KOPT-K1 (cell line): ENCODE results near the gene PUS10.
"Not testable (repeated sequence)": the region's sequence is repeated elsewhere in the genome, so short reads cannot be mapped to it uniquely, and the experiment has no call there.

Experiments
- H3K27ac ChIP-seq: fragments of 200-600 bp; sonication (generic); 2 replicates; pipeline ENCODE4 v1.5.1; 2016; ENCODE audit warnings: antibody characterized with exemption, mild to moderate bottlenecking, low read depth, low read length; ENCODE audit not compliant: poor library complexity, severe bottlenecking
- H3K36me3 ChIP-seq: fragments of 200-600 bp; sonication (generic); 2 replicates; pipeline ENCODE4 v1.5.1; 2017; ENCODE audit warnings: antibody characterized with exemption, mild to moderate bottlenecking, low read length, moderate library complexity; ENCODE audit not compliant: insufficient read depth
- H3K9me3 ChIP-seq: fragments of 200-600 bp; sonication (generic); 2 replicates; pipeline ENCODE4 v1.5.1; 2017; ENCODE audit warnings: antibody characterized with exemption, low read length, mild to moderate bottlenecking; ENCODE audit not compliant: insufficient read depth, poor library complexity, severe bottlenecking

PUS10 gene

DNA sequence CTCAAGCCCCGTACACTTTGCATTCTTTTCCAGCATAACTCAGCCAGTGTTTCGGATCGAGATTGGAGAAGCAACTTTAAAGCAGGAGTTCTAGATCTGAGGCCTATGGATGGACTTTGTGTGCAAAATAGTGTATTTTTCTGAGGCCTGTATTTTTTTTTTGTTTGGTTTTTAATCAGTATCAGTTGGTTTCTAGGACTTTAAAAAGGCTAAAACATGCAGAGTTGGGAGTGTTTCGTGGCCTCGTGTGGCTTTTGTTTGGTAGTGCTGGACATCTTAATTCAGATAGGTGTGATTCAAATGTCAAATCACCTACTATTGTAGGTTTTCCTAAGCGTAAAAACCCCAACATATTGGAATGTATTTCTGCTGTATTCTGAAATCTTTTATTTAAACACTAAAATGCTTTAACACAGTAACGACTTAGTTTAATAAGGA, 282 bp upstream of the PUS10 start:
- Histone ChIP-seq H3K9me3 (peaks cover 16% of the 10 kb centered on the region), H3K36me3 (peaks cover 24% of the 10 kb centered on the region), H3K27ac (peak overlapping the region; percentile 86)

DNA sequence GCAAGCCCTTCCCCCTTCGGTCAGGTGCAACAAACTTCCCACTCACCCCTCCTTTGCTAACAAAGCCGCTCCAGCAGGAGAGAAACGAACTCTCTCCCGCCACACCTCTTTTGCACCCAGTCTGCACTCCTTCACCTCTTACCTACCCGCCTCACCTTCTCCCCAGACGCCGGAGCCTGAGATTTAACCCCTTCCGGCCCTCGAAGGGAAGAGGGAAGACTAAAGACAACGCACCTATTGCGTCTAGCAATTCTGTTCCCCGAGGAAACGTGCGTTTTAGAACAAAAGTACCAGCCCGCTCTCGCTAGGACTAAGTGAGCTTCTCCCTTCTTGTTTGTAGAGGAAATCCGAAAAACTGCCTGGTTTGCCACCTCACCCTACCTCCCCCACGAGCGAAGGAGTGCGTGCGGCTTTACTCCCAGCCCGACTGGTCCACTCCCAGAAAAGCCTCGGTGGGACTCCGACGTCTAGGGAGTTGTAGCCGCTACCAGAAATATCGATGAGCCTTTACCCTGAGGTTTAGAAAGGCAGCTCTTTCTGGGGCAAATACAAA, 976 bp downstream of the PUS10 start:
- H3K36me3 ChIP-seq, result peaks cover 11% of the 10 kb centered on the region
- peak overlapping the region; percentile 86 for H3K27ac ChIP-seq
- peaks cover 9% of the 10 kb centered on the region for H3K9me3 ChIP-seq

GRCh38 chr2:61016392-61017002, 1.6 kb downstream of the PUS10 start:
- H3K27ac ChIP-seq, result peak overlapping the region; percentile 86
- H3K36me3 ChIP-seq, result peaks cover 9% of the 10 kb centered on the region
- H3K9me3 ChIP-seq, result peaks cover 3% of the 10 kb centered on the region

- no peaks in the 10 kb centered on the region for H3K9me3 ChIP-seq
- no peak overlapping the region for H3K27ac ChIP-seq
- peaks cover 7% of the 10 kb centered on the region for H3K36me3 ChIP-seq
Measured at GRCh38 chr2:61015976-61016375, 2.1 kb downstream of the PUS10 start.

GRCh38 chr2:61014763-61015162, 3.3 kb downstream of the PUS10 start:
- Histone ChIP-seq H3K36me3 (peaks cover 11% of the 10 kb centered on the region; the same call in 1 of the 2 replicates), H3K27ac (no peak overlapping the region), H3K9me3 (no peaks in the 10 kb centered on the region)

- peaks cover 11% of the 10 kb centered on the region; the same call in 1 of the 2 replicates for H3K36me3 ChIP-seq
- H3K27ac ChIP-seq, result no peak overlapping the region
- no peaks in the 10 kb centered on the region for H3K9me3 ChIP-seq
Measured at GRCh38 chr2:61013382-61013781, 4.7 kb downstream of the PUS10 start.

GRCh38 chr2:61012303-61012702, 5.8 kb downstream of the PUS10 start:
- not testable (repeated sequence) for H3K27ac ChIP-seq, H3K9me3 ChIP-seq
- H3K36me3 ChIP-seq, result peaks cover 11% of the 10 kb centered on the region; the same call in 1 of the 2 replicates

GRCh38 chr2:61011678-61012077, 6.4 kb downstream of the PUS10 start:
- H3K9me3 ChIP-seq, result no peaks in the 10 kb centered on the region
- H3K27ac ChIP-seq, result no peak overlapping the region
- peaks cover 11% of the 10 kb centered on the region; the same call in 1 of the 2 replicates for H3K36me3 ChIP-seq

- Histone ChIP-seq H3K27ac (no peak overlapping the region), H3K36me3 (peaks cover 11% of the 10 kb centered on the region; the same call in 1 of the 2 replicates), H3K9me3 (no peaks in the 10 kb centered on the region)
Measured at GRCh38 chr2:61009355-61009754, 8.7 kb downstream of the PUS10 start.

DNA sequence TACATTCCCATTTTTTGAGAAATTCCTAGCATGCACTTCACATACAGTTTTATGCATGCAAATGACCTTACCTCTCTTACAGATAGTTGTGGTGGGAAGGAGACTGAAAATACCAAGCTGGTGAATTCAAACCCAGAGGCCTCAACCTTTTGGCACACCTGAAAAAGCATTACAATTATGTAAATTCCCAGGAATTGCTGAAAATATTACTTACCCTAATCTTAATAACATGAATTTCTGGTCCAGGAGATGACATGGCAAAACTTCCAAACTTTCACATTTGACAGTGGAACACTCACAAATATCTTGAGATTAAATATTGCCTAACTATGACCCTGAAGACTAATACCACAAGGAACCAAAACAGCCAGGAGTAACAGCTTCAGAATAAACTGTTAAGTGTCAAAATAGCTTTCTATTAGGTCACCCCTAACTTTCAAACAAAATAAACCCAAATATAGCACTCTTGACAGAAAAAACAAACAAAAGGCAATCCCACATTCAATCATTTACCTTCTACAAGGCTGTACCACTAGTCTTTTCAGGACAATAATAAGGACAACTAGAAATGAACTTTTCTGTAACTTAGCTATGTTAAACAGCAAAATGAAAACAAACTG, 11.5 kb downstream of the PUS10 start:
- Histone ChIP-seq H3K36me3 (peaks cover 11% of the 10 kb centered on the region; the same call in 1 of the 2 replicates), H3K27ac (no peak overlapping the region), H3K9me3 (no peaks in the 10 kb centered on the region)

GRCh38 chr2:61005736-61006135, 12.3 kb downstream of the PUS10 start:
- Histone ChIP-seq H3K9me3 (no peaks in the 10 kb centered on the region), H3K36me3 (peaks cover 8% of the 10 kb centered on the region; the same call in 1 of the 2 replicates)

DNA sequence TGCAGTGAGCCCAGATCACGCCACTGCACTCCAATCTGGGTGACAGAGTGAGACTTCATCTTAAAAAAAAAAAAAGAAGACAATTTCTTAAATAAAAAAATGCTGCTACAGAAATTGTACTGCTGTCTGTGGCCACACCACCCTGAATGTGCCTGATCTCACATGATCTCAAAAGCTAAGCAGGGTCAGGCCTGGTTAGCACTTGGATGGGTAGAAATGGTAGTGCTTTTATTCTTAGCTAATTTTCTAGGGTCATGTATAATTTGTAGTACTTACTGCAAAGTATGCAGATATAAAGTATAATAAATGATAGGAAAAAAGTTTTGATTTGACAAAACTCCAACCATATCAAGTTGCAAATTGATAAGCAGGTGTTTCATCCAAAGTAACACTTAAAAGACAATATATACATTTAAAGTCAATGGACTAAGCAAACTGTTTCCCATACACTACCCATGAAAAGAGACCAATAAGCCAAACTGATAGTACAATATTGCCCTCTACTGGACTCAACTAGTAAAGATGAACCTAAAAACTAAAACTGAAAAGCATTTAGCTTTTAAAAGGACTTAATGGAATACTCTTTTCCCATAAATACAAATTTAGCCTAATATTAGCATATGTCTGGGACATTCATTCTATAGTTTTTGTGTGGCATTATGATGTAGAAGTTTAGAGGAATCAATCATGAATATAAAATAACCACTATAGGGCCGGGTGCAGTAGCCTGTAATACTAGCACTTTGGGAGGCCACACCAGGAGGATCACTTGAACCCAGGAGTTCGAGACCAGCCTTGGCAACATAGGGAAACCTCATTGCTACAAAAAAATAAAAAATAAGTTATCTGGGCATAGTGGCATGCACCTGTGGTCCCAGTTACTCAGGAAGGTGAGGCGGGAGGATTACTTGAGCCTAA, 19.2 kb downstream of the PUS10 start:
- Histone ChIP-seq H3K27ac (no peak overlapping the region), H3K36me3 (no peaks in the 10 kb centered on the region), H3K9me3 (no peaks in the 10 kb centered on the region)

More at GRCh38 chr2:61005736-61006135, 12.3 kb downstream of the PUS10 start:
- no peak overlapping the region for H3K27ac ChIP-seq

DNA sequence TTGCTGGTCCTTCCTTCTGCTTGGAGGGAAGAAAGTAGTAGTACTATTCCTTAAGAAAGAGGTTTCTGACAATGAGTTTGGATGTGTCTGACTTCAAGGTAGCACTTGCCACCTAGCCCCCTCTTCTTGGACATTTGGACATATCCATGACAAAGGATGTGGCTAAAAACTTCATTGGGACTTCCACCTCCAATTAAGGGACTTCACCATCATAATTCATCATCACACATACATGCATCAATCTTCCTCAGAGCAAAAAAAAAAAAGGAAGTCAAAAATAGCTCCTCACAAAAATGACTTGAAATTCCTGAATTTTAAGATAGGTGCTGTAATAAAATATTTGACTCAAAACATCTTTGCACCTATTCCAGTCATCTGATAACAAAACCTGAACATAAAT, 23.9 kb downstream of the PUS10 start:
- H3K36me3 ChIP-seq, result no peaks in the 10 kb centered on the region
- no peak overlapping the region for H3K27ac ChIP-seq
- H3K9me3 ChIP-seq, result peaks cover 22% of the 10 kb centered on the region

GRCh38 chr2:60992985-60993392, 25.1 kb downstream of the PUS10 start:
- Histone ChIP-seq H3K36me3 (no peaks in the 10 kb centered on the region), H3K9me3 (peaks cover 22% of the 10 kb centered on the region), H3K27ac (no peak overlapping the region)

- H3K9me3 ChIP-seq, result peaks cover 22% of the 10 kb centered on the region
- no peak overlapping the region for H3K27ac ChIP-seq
- no peaks in the 10 kb centered on the region for H3K36me3 ChIP-seq
Measured at GRCh38 chr2:60991644-60992043, 26.4 kb downstream of the PUS10 start.
